ENCODE data around the gene VPS37D.

GRCh38 chr7:73685311-73685710 lies 17.7 kb downstream of the VPS37D start:
- TF ChIP-seq, protein P1, sequence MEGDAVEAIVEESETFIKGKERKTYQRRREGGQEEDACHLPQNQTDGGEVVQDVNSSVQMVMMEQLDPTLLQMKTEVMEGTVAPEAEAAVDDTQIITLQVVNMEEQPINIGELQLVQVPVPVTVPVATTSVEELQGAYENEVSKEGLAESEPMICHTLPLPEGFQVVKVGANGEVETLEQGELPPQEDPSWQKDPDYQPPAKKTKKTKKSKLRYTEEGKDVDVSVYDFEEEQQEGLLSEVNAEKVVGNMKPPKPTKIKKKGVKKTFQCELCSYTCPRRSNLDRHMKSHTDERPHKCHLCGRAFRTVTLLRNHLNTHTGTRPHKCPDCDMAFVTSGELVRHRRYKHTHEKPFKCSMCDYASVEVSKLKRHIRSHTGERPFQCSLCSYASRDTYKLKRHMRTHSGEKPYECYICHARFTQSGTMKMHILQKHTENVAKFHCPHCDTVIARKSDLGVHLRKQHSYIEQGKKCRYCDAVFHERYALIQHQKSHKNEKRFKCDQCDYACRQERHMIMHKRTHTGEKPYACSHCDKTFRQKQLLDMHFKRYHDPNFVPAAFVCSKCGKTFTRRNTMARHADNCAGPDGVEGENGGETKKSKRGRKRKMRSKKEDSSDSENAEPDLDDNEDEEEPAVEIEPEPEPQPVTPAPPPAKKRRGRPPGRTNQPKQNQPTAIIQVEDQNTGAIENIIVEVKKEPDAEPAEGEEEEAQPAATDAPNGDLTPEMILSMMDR (optimal IDR thresholded peaks at IDR 0.05 in 1 of 3, IDR thresholded peaks at IDR 0.05 in 1 of 3, conservative IDR thresholded peaks at IDR 0.05 in 1 of 3; ENCODE audit: extremely low read depth in 1 of 3, insufficient read depth in 2 of 3, low read length in 3 of 3): no peak
- no peak for TF ChIP-seq EZH2 (IDR thresholded peaks at IDR 0.05; ENCODE audit: low read length)
